ENCODE results near the gene DNAJC7. TPM values are rescaled to one million over a fixed set of nuclear protein-coding genes. Genes with fewer than 3 reads are reported as not detected.

DNAJC7 gene
- total and polyA plus RNA-seq, 7 donors: 46.7 to 91.6 (median 57.1) TPM

GRCh38 chr17:42055027-42055426 lies 37.8 kb upstream of the DNAJC7 start:
- Histone ChIP-seq H3K4me3 (no peak overlapping the region), H3K9me3 (no peaks in the 10 kb centered on the region), H3K36me3 (no peaks in the 10 kb centered on the region), H3K27me3 (peaks cover 0 to 63% (median 14%) of the 10 kb centered on the region in 3 donors), H3K27ac (no peak overlapping the region), H3K4me1 (peaks cover 0 to 11% (median 8%) of the 10 kb centered on the region in 4 donors)
- intact Hi-C loops (cut with DNase I): no loop called here
- TF ChIP-seq POLR2AphosphoS5 (IDR thresholded peaks at IDR 0.05): no peak
- TF ChIP-seq, protein P1, sequence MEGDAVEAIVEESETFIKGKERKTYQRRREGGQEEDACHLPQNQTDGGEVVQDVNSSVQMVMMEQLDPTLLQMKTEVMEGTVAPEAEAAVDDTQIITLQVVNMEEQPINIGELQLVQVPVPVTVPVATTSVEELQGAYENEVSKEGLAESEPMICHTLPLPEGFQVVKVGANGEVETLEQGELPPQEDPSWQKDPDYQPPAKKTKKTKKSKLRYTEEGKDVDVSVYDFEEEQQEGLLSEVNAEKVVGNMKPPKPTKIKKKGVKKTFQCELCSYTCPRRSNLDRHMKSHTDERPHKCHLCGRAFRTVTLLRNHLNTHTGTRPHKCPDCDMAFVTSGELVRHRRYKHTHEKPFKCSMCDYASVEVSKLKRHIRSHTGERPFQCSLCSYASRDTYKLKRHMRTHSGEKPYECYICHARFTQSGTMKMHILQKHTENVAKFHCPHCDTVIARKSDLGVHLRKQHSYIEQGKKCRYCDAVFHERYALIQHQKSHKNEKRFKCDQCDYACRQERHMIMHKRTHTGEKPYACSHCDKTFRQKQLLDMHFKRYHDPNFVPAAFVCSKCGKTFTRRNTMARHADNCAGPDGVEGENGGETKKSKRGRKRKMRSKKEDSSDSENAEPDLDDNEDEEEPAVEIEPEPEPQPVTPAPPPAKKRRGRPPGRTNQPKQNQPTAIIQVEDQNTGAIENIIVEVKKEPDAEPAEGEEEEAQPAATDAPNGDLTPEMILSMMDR (IDR thresholded peaks at IDR 0.05): no peak
- TF ChIP-seq POLR2A (IDR thresholded peaks at IDR 0.05): no peak
- no peak for TF ChIP-seq EP300 (IDR thresholded peaks at IDR 0.05)
- no peak for DNase-seq
- 41 to 47% methylated on average over 3 of the region's 3 CpGs for WGBS, 2 donors

DNA sequence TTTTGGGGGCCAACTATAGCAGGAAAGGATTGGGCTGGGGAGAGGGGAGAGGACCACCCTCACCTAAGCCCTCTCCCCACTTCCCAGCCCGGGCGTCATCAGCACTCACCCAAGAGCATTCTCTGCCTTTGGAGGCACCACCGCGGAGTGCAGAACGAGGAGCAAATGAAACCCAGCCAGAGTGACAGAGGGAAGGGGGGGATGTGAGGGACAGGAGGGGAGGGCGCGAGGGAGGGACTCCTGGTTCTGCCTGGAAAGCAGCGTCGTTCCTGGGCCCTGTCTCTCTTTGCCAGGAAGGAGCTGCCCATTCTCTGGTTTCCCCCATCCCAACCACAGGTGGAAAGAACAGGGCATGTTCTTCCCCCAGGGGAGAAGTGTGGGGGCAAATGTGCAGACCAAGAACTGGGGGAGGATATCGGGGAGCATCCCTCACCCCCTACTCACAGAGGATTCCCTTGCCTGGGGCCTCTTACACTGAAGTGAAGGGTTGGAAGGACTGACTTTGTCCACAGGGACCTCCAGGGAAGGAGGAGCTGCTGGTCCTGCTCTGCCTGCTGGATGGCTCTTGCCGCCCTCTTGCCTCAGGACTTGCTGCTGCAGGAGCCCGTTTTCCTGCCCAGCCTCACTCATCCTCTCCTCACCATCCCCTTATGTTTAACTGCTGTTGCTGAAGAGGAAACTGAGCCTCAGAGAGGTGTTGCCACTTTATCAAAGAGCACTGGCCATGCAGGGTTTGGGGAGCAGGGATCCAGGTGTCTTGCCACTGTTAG lies 36.7 kb upstream of the DNAJC7 start:
- Histone ChIP-seq H3K4me3 (no peak overlapping the region), H3K27me3 (peaks cover 0 to 63% (median 14%) of the 10 kb centered on the region in 3 donors), H3K36me3 (no peaks in the 10 kb centered on the region), H3K27ac (no peak overlapping the region), H3K9me3 (no peaks in the 10 kb centered on the region), H3K4me1 (peaks cover 0 to 16% (median 9%) of the 10 kb centered on the region in 4 donors)
- WGBS, 2 donors: 45 to 61% methylated on average over 12 of the region's 12 CpGs
- no peak for DNase-seq
- intact Hi-C loops (cut with DNase I): no loop called here
- TF ChIP-seq, protein P1 (IDR thresholded peaks at IDR 0.05): no peak
- TF ChIP-seq EP300 (IDR thresholded peaks at IDR 0.05) (no peak), POLR2AphosphoS5 (IDR thresholded peaks at IDR 0.05) (no peak), POLR2A (IDR thresholded peaks at IDR 0.05) (no peak)

- Histone ChIP-seq H3K9me3 (no peaks in the 10 kb centered on the region), H3K4me1 (peaks cover 0 to 16% (median 9%) of the 10 kb centered on the region in 4 donors), H3K27ac (no peak overlapping the region), H3K36me3 (no peaks in the 10 kb centered on the region), H3K27me3 (peaks cover 0 to 57% (median 14%) of the 10 kb centered on the region in 3 donors), H3K4me3 (no peak overlapping the region)
- no peak for TF ChIP-seq POLR2AphosphoS5 (IDR thresholded peaks at IDR 0.05)
- no peak for TF ChIP-seq POLR2A (IDR thresholded peaks at IDR 0.05)
- TF ChIP-seq EP300 (IDR thresholded peaks at IDR 0.05): no peak
- TF ChIP-seq, protein P1 (IDR thresholded peaks at IDR 0.05): no peak
- DNase-seq: no peak
- WGBS, 2 donors: 78 to 83% methylated on average over 6 of the region's 6 CpGs
- intact Hi-C loops (cut with DNase I): no loop called here
Observed at GRCh38 chr17:42052346-42052877, 35.2 kb upstream of the DNAJC7 start.

GRCh38 chr17:42051645-42052044 lies 34.4 kb upstream of the DNAJC7 start:
- intact Hi-C loops (cut with DNase I): no loop called here
- 93 to 95% methylated on average over 7 of the region's 7 CpGs for WGBS, 2 donors
- TF ChIP-seq EP300 (IDR thresholded peaks at IDR 0.05) (no peak), POLR2A (IDR thresholded peaks at IDR 0.05) (no peak), POLR2AphosphoS5 (IDR thresholded peaks at IDR 0.05) (no peak)
- TF ChIP-seq, protein P1 (IDR thresholded peaks at IDR 0.05): no peak
- Histone ChIP-seq H3K4me3 (no peak overlapping the region), H3K9me3 (no peaks in the 10 kb centered on the region), H3K36me3 (no peaks in the 10 kb centered on the region), H3K4me1 (peaks cover 0 to 16% (median 9%) of the 10 kb centered on the region in 4 donors), H3K27ac (no peak overlapping the region), H3K27me3 (peaks cover 0 to 57% (median 14%) of the 10 kb centered on the region in 3 donors)
- DNase-seq: no peak
